Measurements from ENCODE around the gene C6orf52.

DNA sequence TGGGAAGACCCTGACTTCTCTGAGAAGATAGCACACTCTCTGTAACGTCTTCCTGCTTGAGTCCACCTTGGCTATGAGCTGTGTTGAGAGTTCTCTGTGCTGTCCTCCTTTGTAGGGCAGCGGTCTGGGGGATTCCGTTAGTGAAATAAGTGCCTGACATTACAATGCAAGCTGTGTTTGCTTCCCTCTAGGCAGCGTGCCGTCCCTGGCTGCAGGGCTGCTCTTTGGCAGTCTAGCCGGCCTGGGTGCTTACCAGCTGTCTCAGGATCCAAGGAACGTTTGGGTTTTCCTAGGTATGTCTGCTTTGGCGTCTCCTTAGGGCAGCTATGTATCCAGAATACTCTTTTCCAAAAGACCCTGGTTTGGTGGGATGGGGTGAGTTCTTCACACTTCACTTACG lies 31.3 kb upstream of the C6orf52 start:
- TF ChIP-seq, protein P1, sequence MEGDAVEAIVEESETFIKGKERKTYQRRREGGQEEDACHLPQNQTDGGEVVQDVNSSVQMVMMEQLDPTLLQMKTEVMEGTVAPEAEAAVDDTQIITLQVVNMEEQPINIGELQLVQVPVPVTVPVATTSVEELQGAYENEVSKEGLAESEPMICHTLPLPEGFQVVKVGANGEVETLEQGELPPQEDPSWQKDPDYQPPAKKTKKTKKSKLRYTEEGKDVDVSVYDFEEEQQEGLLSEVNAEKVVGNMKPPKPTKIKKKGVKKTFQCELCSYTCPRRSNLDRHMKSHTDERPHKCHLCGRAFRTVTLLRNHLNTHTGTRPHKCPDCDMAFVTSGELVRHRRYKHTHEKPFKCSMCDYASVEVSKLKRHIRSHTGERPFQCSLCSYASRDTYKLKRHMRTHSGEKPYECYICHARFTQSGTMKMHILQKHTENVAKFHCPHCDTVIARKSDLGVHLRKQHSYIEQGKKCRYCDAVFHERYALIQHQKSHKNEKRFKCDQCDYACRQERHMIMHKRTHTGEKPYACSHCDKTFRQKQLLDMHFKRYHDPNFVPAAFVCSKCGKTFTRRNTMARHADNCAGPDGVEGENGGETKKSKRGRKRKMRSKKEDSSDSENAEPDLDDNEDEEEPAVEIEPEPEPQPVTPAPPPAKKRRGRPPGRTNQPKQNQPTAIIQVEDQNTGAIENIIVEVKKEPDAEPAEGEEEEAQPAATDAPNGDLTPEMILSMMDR (IDR thresholded peaks at IDR 0.05 in 4 of 5, conservative IDR thresholded peaks at IDR 0.05 in 1 of 5) = no peak
- TF ChIP-seq POLR2A (IDR thresholded peaks at IDR 0.05) = no peak
